Liver (tissue), 9 donors: ENCODE results near the gene CD274. TPM values are rescaled to one million over a fixed set of nuclear protein-coding genes. Genes with fewer than 3 reads are reported as not detected.

Experiments
- DNase-seq: peaks from one replicate; pipeline ENCODE4 v3.0.0-alpha.2; 2017; ENCODE audit warnings: low spot score
- H3K27ac ChIP-seq, 2 donors: one replicate each; pipeline ENCODE4 v1.7.0; 2013; ENCODE audit warnings: inconsistent platforms in 2 of 2, low read length in 2 of 2, control low read depth in 1 of 2, low read depth in 1 of 2, mild to moderate bottlenecking in 1 of 2
- H3K27me3 ChIP-seq, 4 donors: one replicate each; pipeline versions ENCODE4 v1.6.1 to v1.7.0; 2013; ENCODE audit warnings: low read length in 3 of 4, inconsistent platforms in 1 of 4, mild to moderate bottlenecking in 1 of 4, moderate library complexity in 1 of 4; ENCODE audit not compliant: control insufficient read depth in 4 of 4, insufficient read depth in 4 of 4
- H3K36me3 ChIP-seq, 4 donors: one replicate each; pipeline versions ENCODE4 v1.6.1 to v1.7.0; 2013; ENCODE audit warnings: low read length in 3 of 4, mild to moderate bottlenecking in 3 of 4, low read depth in 1 of 4, moderate library complexity in 1 of 4; ENCODE audit not compliant: control insufficient read depth in 4 of 4, insufficient read depth in 3 of 4
- H3K4me1 ChIP-seq, 4 donors: one replicate each; pipeline versions ENCODE4 v1.6.1 to v1.7.0; 2013; ENCODE audit warnings: low read length in 3 of 4, mild to moderate bottlenecking in 3 of 4, moderate library complexity in 1 of 4; ENCODE audit not compliant: control insufficient read depth in 4 of 4, insufficient read depth in 4 of 4
- H3K4me3 ChIP-seq, 3 donors: one replicate each; pipeline versions ENCODE4 v1.6.1 to v1.7.0; 2013; ENCODE audit warnings: low read length in 3 of 3, control low read depth in 1 of 3, low read depth in 1 of 3, mild to moderate bottlenecking in 1 of 3
- H3K9ac ChIP-seq, 2 donors: one replicate each; pipeline ENCODE4 v1.7.0; 2013; ENCODE audit warnings: low read length in 2 of 2, mild to moderate bottlenecking in 2 of 2, moderate library complexity in 2 of 2, control low read depth in 1 of 2, low read depth in 1 of 2
- H3K9me3 ChIP-seq, 4 donors: one replicate each; pipeline versions ENCODE4 v1.6.1 to v1.7.0; 2013; ENCODE audit warnings: low read length in 3 of 4; ENCODE audit not compliant: control insufficient read depth in 4 of 4
- ATF3 ChIP-seq: IDR thresholded peaks from 2 replicates; pipeline ENCODE4 v1.6.1; 2016; ENCODE audit warnings: antibody characterized with exemption
- CTCF ChIP-seq: fragments of 150-350 bp; IDR thresholded peaks from 2 replicates; pipeline ENCODE4 v1.5.1; 2017; ENCODE audit warnings: improper control_type of control experiment, low read depth, low read length; ENCODE audit not compliant: missing input control
- EGR1 ChIP-seq, 2 donors: IDR thresholded peaks; 2 replicates each; pipeline ENCODE4 v1.6.1; 2016 to 2018; ENCODE audit warnings: antibody characterized with exemption in 2 of 2, low read depth in 2 of 2
- FOXA2 ChIP-seq: IDR thresholded peaks from 2 replicates; pipeline ENCODE4 v1.6.1; 2016; ENCODE audit warnings: antibody characterized with exemption
- GABPA ChIP-seq, 2 donors: IDR thresholded peaks in 1 of 2; conservative IDR thresholded peaks in 1 of 2; 2 replicates each; pipeline ENCODE4 v1.6.1; 2016; ENCODE audit warnings: antibody characterized with exemption in 2 of 2, mild to moderate bottlenecking in 1 of 2, moderate library complexity in 1 of 2
- HNF4A ChIP-seq, 2 donors: conservative IDR thresholded peaks; 2 replicates each; pipeline ENCODE4 v1.6.1; 2016; ENCODE audit warnings: antibody characterized with exemption in 2 of 2, mild to moderate bottlenecking in 2 of 2
- HNF4G ChIP-seq: IDR thresholded peaks from 2 replicates; pipeline ENCODE4 v1.6.1; 2016; ENCODE audit warnings: antibody characterized with exemption
- JUND ChIP-seq, 2 donors: IDR thresholded peaks; 2 replicates each; pipeline ENCODE4 v1.6.1; 2016; ENCODE audit warnings: antibody characterized with exemption in 2 of 2
- MAX ChIP-seq: IDR thresholded peaks from 2 replicates; pipeline ENCODE4 v1.6.1; 2016; ENCODE audit warnings: antibody characterized with exemption
- NR2F2 ChIP-seq: IDR thresholded peaks from 2 replicates; pipeline ENCODE4 v1.6.1; 2016; ENCODE audit warnings: antibody characterized with exemption
- RAD21 ChIP-seq, 2 donors: IDR thresholded peaks; 2 replicates each; pipeline ENCODE4 v1.6.1; 2016; ENCODE audit warnings: antibody characterized with exemption in 2 of 2, mild to moderate bottlenecking in 2 of 2
- REST ChIP-seq: IDR thresholded peaks from 2 replicates; pipeline ENCODE4 v1.6.1; 2016; ENCODE audit warnings: antibody characterized with exemption, mild to moderate bottlenecking
- RXRA ChIP-seq, 2 donors: IDR thresholded peaks; 2 replicates each; pipeline ENCODE4 v1.6.1; 2017 to 2018; ENCODE audit warnings: antibody characterized with exemption in 2 of 2, mild to moderate bottlenecking in 1 of 2
- SP1 ChIP-seq: IDR thresholded peaks from 2 replicates; pipeline ENCODE4 v1.6.1; 2018; ENCODE audit warnings: antibody characterized with exemption, mild to moderate bottlenecking
- TAF1 ChIP-seq: conservative IDR thresholded peaks from 2 replicates; pipeline ENCODE4 v1.6.1; 2016; ENCODE audit warnings: antibody characterized with exemption, mild to moderate bottlenecking
- polyA plus RNA-seq, 2 donors: library from polyadenylated mRNA; stranded (reverse) in 1 of 2; unstranded in 1 of 2; fragments of 200-250 nt in 1 of 2; fragments of >200 nt in 1 of 2; fragmentation: Nextera tagmentation in 1 of 2; extraction: Ambion mirVana in 1 of 2; gene quantifications; one replicate each; pipeline versions ENCODE4 v1.2.1 to v1.2.3, GENCODE V29; 2013 to 2015
- total RNA-seq, 2 donors: library from RNA; depleted of rRNA; stranded (reverse); fragments of >200 nt; gene quantifications; one replicate each; pipeline ENCODE4 v1.2.3, GENCODE V29; 2014
- TF ChIP-seq, protein P1 (sequence below): IDR thresholded peaks from 2 replicates; pipeline ENCODE4 v1.6.1; 2016; ENCODE audit warnings: antibody characterized with exemption
- donor health status: healthy.
- donor health status: healthy.
- donor health status: healthy.
- donor health status: healthy.
- donor health status: healthy.

The CD274 gene
- total and polyA plus RNA-seq, 4 donors: 1.0 to 3.1 (median 1.9) TPM

GRCh38 chr9:5445886-5446285 is 4.5 kb upstream of the CD274 start:
- Histone ChIP-seq H3K36me3 (no peaks in the 10 kb centered on the region), H3K4me3 (no peak overlapping the region), H3K27me3 (no peaks in the 10 kb centered on the region), H3K4me1 (peaks cover 0 to 4% (median under 1%) of the 10 kb centered on the region in 4 donors), H3K27ac (no peak overlapping the region), H3K9me3 (no peaks in the 10 kb centered on the region), H3K9ac (no peak overlapping the region)
- TF ChIP-seq ATF3: no peak
- TF ChIP-seq RXRA (IDR thresholded peaks at IDR 0.05): no peak
- no peak for TF ChIP-seq FOXA2
- TF ChIP-seq HNF4A (conservative IDR thresholded peaks at IDR 0.05): no peak
- TF ChIP-seq JUND (IDR thresholded peaks at IDR 0.05): no peak
- TF ChIP-seq SP1: no peak
- no peak for TF ChIP-seq CTCF
- TF ChIP-seq RAD21 (IDR thresholded peaks at IDR 0.05): no peak
- TF ChIP-seq, protein P1, sequence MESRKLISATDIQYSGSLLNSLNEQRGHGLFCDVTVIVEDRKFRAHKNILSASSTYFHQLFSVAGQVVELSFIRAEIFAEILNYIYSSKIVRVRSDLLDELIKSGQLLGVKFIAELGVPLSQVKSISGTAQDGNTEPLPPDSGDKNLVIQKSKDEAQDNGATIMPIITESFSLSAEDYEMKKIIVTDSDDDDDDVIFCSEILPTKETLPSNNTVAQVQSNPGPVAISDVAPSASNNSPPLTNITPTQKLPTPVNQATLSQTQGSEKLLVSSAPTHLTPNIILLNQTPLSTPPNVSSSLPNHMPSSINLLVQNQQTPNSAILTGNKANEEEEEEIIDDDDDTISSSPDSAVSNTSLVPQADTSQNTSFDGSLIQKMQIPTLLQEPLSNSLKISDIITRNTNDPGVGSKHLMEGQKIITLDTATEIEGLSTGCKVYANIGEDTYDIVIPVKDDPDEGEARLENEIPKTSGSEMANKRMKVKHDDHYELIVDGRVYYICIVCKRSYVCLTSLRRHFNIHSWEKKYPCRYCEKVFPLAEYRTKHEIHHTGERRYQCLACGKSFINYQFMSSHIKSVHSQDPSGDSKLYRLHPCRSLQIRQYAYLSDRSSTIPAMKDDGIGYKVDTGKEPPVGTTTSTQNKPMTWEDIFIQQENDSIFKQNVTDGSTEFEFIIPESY: no peak
- TF ChIP-seq NR2F2: no peak
- no peak for TF ChIP-seq TAF1
- TF ChIP-seq MAX: no peak
- no peak for TF ChIP-seq GABPA (IDR thresholded peaks at IDR 0.05 in 1 of 2, conservative IDR thresholded peaks at IDR 0.05 in 1 of 2)
- no peak for TF ChIP-seq REST
- no peak for TF ChIP-seq HNF4G
- TF ChIP-seq EGR1 (IDR thresholded peaks at IDR 0.05; ENCODE audit: low read depth in 2 of 2): no peak
- no peak for DNase-seq
